ENCODE data around the gene DNAJC1.

Gene DNAJC1, protein sequence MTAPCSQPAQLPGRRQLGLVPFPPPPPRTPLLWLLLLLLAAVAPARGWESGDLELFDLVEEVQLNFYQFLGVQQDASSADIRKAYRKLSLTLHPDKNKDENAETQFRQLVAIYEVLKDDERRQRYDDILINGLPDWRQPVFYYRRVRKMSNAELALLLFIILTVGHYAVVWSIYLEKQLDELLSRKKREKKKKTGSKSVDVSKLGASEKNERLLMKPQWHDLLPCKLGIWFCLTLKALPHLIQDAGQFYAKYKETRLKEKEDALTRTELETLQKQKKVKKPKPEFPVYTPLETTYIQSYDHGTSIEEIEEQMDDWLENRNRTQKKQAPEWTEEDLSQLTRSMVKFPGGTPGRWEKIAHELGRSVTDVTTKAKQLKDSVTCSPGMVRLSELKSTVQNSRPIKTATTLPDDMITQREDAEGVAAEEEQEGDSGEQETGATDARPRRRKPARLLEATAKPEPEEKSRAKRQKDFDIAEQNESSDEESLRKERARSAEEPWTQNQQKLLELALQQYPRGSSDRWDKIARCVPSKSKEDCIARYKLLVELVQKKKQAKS

DNA sequence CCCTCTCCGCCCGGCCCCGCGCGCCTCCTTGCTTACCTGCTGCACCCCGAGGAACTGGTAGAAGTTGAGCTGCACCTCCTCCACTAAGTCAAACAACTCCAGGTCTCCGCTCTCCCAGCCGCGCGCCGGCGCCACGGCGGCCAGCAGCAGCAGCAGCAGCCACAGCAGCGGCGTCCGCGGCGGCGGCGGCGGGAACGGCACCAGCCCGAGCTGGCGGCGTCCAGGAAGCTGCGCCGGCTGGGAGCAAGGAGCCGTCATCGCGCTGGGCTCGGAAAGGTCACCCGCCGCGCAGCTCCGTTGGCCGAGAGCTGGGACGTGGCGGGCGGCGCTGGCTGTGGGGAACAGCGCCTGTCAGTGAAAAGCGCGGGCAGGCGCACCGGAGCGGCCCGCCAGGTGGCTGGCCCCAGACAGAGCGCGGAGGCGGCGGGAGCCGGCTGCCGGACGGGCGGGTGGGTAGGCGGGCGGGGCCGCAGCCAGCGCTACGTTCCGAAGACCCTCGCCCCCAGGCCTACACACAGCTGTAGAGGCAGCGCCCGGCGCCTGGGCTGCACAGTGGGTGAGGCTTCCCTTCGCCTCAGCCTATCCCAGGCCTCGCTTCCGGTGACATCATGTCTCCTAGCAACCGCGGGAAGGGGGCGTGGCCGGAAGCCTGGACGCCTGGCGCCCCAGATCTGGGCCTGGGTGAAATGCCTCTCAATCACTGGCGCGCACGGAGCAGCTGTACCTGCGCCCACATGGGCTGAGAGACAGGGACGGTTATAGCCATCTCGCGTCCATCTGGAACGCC is at the start of gene DNAJC1:
DNAJC1 (minus strand) TSS at position 554 of the 787 bp plus-strand sequence; CDS start at position 258, 296 bp downstream.
- peak within 1 kb of the TSS; percentile 61 for H3K27ac Mint-ChIP-seq
- H3K4me3 Mint-ChIP-seq, result peak within 1 kb of the TSS; percentile 92
- peaks cover 45% of the 10 kb centered on the region for H3K9me3 Mint-ChIP-seq

DNA sequence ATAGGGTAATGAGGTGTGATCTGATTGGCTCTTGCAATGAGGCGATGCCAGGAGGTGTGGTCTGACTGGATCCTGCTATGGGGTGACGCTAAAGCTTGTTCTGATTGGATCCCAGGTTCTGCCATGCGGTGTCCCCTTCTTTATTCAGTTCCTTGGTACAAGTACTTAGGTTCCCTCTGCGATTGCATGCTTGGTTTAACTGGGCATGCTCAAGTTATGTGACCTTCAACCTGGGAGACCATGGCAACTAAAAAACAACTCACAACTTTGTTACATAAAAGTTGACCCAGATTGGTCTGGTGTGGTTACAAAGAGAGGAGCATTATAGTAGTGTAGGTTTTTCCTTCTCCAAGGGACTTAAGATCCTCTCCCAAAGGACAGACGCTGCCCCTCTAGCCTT is 49.5 kb upstream of the DNAJC1 start:
- no peak overlapping the region for H3K4me3 Mint-ChIP-seq
- TF ChIP-seq, protein P1, sequence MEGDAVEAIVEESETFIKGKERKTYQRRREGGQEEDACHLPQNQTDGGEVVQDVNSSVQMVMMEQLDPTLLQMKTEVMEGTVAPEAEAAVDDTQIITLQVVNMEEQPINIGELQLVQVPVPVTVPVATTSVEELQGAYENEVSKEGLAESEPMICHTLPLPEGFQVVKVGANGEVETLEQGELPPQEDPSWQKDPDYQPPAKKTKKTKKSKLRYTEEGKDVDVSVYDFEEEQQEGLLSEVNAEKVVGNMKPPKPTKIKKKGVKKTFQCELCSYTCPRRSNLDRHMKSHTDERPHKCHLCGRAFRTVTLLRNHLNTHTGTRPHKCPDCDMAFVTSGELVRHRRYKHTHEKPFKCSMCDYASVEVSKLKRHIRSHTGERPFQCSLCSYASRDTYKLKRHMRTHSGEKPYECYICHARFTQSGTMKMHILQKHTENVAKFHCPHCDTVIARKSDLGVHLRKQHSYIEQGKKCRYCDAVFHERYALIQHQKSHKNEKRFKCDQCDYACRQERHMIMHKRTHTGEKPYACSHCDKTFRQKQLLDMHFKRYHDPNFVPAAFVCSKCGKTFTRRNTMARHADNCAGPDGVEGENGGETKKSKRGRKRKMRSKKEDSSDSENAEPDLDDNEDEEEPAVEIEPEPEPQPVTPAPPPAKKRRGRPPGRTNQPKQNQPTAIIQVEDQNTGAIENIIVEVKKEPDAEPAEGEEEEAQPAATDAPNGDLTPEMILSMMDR (IDR thresholded peaks at IDR 0.05), result no peak
- H3K27me3 Mint-ChIP-seq (ENCODE audit: low read depth, poor library complexity), result no peaks in the 10 kb centered on the region
- no peak for DNase-seq
- H3K27ac Mint-ChIP-seq, result peak overlapping the region; percentile 83
- peaks cover 33% of the 10 kb centered on the region for H3K9me3 Mint-ChIP-seq
- peaks cover 6% of the 10 kb centered on the region for H3K4me1 Mint-ChIP-seq
- peaks cover 17% of the 10 kb centered on the region for H3K36me3 Mint-ChIP-seq (ENCODE audit: low read depth)

More for the DNA sequence above, at the start of gene DNAJC1:
- TF ChIP-seq, protein P1 (IDR thresholded peaks at IDR 0.05), result no peak
- H3K27me3 Mint-ChIP-seq (ENCODE audit: low read depth, poor library complexity), result peaks cover 7% of the 10 kb centered on the region
- DNase-seq, result peak; percentile 100
- peaks cover 43% of the 10 kb centered on the region for H3K4me1 Mint-ChIP-seq
- peaks cover 35% of the 10 kb centered on the region for H3K36me3 Mint-ChIP-seq (ENCODE audit: low read depth)

DNA sequence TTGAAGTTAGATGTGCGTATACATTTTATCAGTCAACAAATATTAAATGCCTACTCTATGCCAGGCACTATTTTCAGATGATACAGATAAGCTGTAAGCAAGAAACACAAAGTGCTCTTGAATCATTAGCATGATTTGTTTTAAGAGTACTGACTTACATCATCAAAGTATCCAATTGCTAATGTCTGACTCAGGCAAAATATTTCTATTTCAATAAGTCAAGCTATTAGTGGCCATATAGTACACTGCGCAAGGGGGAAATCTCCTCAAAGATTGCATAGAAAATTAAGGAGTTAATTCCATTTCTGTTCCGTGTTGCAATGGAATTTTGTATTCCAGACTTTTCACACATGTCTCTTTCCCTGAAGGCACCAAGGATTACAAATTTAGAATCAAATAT is 46.1 kb upstream of the DNAJC1 start:
- Mint-ChIP-seq H3K27ac (no peak overlapping the region), H3K4me1 (peaks cover 6% of the 10 kb centered on the region), H3K4me3 (no peak overlapping the region)

DNA sequence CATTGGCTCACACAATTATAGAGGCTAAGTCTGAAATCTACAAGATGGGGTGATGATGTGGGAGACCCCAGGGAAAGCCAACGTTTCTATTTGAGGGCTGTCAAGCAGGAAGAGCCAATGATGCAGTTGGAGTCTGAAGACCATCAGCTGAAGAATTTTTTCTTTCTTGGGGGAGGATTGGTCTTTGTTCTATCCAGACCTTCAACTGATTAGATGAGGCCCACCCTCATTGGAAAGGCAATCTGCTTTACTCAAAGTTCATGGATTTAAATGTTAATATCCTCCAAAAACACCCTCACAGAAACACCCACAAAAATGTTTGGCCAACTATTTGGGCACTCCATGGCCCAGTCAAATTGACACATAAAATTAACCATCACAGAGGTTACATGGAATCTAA is 44.3 kb upstream of the DNAJC1 start:
- Mint-ChIP-seq H3K9me3 (peaks cover 17% of the 10 kb centered on the region), H3K4me1 (peaks cover 9% of the 10 kb centered on the region), H3K4me3 (no peak overlapping the region), H3K36me3 (ENCODE audit: low read depth) (peaks cover 10% of the 10 kb centered on the region), H3K27ac (no peak overlapping the region), H3K27me3 (ENCODE audit: low read depth, poor library complexity) (no peaks in the 10 kb centered on the region)
- DNase-seq, result no peak
- TF ChIP-seq, protein P1 (IDR thresholded peaks at IDR 0.05), result no peak

More for the DNA sequence above, 46.1 kb upstream of the DNAJC1 start:
- TF ChIP-seq, protein P1 (IDR thresholded peaks at IDR 0.05), result no peak
- Mint-ChIP-seq H3K27me3 (ENCODE audit: low read depth, poor library complexity) (no peaks in the 10 kb centered on the region), H3K36me3 (ENCODE audit: low read depth) (peaks cover 13% of the 10 kb centered on the region), H3K9me3 (peaks cover 21% of the 10 kb centered on the region)
- no peak for DNase-seq

DNA sequence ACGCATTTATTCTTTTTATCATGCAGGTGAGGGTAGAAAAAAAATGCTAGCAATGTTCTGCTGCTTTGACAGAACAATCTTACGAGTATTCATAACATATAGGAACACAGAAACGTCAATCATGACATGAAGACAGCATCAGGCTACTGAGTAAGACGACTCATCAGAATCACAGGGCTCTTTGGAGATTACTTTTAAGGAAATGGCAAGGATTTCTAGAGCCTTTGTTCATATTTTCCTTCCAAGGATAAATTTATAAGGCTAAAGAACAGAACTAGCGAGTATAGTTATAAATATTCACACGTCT is 39.8 kb upstream of the DNAJC1 start:
- no peak for DNase-seq
- H3K4me1 Mint-ChIP-seq, result peaks cover 24% of the 10 kb centered on the region
- H3K27ac Mint-ChIP-seq, result peak overlapping the region; percentile 14
- H3K36me3 Mint-ChIP-seq (ENCODE audit: low read depth), result no peaks in the 10 kb centered on the region
- H3K9me3 Mint-ChIP-seq, result peaks cover 10% of the 10 kb centered on the region
- TF ChIP-seq, protein P1 (IDR thresholded peaks at IDR 0.05), result no peak
- no peaks in the 10 kb centered on the region for H3K27me3 Mint-ChIP-seq (ENCODE audit: low read depth, poor library complexity)
- no peak overlapping the region for H3K4me3 Mint-ChIP-seq
